ENCODE results near the gene PDE7B.

PDE7B gene

DNA sequence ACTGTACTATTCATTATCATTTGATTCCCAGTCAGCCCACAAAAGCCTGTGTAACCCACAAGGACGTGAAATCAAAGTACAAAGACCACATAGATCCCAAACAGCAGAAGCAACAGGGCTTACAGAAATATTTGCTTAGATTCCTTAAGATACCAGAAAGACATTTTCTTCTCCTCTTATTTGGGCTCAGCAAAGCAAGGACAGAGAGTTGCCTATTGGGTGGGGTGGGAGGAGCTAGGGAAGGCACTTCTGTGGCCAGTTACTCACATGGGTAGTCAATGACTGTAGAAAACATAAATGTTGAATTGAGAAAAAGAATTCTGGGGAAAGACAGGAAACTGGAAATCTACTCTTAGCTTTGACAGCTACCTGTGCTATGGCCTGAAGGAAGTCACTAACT lies 19.8 kb downstream of the PDE7B start:
- TF ChIP-seq CTCF (IDR thresholded peaks at IDR 0.05; ENCODE audit: borderline replicate concordance, insufficient read depth, low read depth, low read length) = no peak
- no peak overlapping the region for H3K4me3 ChIP-seq (ENCODE audit: low read depth, low read length)

DNA sequence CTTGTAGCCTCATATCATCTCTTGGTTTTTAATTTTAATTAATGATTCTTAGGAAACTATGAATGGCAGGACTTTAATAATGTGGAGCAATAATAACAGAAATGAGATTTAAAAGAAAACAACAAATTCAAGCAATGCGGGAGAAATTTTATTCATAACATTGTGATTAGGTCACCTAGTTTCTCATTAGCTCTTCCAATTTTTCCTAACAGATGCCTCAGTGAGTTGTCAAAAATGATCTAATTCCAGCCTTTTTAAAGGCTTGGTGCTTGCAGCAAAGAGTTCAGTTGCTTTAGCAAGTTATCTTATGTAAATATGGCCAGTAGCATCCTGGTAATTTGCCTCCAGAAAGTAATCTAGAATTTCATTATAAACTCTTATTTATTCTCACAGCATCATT lies 20.4 kb downstream of the PDE7B start:
- no peak overlapping the region for H3K4me3 ChIP-seq (ENCODE audit: low read depth, low read length)
- TF ChIP-seq CTCF (IDR thresholded peaks at IDR 0.05; ENCODE audit: borderline replicate concordance, insufficient read depth, low read depth, low read length) = no peak

DNA sequence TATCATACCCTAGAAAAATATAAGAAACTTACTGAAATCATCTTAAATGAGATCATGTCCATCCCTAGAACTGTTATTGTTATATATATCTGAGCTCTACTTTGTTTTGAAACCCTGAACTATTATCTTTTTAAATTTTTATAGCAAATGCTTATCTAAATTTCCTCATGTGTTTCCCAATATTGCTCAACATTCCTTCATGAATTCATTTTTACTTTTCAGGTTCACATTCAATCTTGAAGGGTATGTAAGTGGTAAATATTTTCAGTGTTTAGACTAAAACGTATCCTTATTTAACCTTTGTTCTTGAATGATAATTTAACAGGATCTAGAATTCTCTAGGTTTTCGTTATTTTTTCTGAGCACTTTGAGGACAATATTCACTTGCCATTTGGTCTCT lies 23.9 kb downstream of the PDE7B start:
- no peak for TF ChIP-seq CTCF (IDR thresholded peaks at IDR 0.05; ENCODE audit: borderline replicate concordance, insufficient read depth, low read depth, low read length)

DNA sequence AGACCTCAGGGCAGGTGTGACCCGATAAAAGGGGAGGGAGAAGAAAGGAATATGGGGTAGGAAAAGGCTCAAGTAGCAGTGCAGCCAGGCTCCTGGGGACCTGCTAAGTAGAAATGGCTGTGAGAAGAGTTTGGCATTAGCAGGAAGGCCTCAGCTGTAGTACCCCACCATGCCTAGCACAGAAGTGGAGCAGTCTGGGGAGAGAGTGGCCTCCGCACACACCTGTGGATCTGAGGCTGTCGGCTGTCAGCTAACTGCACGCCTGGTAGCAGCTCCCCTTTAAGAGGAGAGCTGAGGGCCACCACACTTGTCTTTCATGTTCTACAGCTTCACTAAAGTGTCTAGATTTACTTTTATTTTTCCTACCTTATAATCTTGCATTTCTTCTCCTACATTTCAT lies 24.6 kb downstream of the PDE7B start:
- no peak for TF ChIP-seq CTCF (IDR thresholded peaks at IDR 0.05; ENCODE audit: borderline replicate concordance, insufficient read depth, low read depth, low read length)
- no peak overlapping the region for H3K4me3 ChIP-seq (ENCODE audit: low read depth, low read length)

More for the DNA sequence above, 23.9 kb downstream of the PDE7B start:
- H3K4me3 ChIP-seq (ENCODE audit: low read depth, low read length) = no peak overlapping the region

- H3K4me3 ChIP-seq (ENCODE audit: low read depth, low read length) = no peak overlapping the region
- TF ChIP-seq CTCF (IDR thresholded peaks at IDR 0.05; ENCODE audit: borderline replicate concordance, insufficient read depth, low read depth, low read length) = no peak
Observed at GRCh38 chr6:135877666-135878065, 26.2 kb downstream of the PDE7B start.

DNA sequence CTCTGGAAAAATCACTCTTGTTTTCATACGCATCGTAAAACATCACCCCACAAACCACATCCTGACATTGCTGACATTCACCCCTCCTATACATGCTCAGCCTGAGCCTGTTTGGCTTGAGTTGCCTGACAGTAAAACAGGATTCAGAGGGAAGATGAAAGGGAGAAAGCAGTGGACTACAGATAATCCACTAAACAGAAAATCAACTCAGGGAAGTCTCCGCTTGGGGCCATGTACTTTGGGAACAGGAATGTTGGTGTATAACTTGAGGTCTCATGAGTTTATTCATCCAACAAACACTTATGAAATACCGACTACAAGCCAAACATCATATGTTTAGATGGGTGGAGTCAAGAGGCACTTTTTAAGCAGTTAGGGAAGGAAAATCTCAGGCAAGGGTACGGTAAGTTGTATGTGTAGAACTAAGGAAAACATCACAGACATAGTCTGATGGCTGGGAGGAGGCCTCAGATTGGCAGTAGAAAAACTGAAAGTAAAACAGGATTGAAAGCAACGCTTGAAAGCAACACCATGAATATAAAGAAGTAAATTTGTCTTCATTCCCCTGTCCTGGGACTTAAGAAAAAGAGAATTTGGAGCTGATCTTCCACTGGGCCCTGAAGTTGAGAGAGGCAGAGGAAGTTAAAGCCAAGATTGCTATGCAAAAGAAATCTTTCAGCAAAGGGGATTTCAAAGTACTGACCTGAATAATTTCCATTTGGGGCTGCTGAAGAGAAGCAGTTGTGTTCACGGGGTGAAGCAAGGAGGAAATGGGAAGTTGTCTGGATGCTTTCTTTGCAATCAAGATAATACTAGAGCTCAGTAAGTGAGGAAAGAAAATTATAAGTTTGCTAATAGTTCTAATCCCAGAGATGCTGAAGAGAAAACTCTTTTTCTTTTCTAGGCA lies 28.8 kb downstream of the PDE7B start:
- TF ChIP-seq CTCF (IDR thresholded peaks at IDR 0.05; ENCODE audit: borderline replicate concordance, insufficient read depth, low read depth, low read length) = no peak
- H3K4me3 ChIP-seq (ENCODE audit: low read depth, low read length) = peak overlapping the region; percentile 6

DNA sequence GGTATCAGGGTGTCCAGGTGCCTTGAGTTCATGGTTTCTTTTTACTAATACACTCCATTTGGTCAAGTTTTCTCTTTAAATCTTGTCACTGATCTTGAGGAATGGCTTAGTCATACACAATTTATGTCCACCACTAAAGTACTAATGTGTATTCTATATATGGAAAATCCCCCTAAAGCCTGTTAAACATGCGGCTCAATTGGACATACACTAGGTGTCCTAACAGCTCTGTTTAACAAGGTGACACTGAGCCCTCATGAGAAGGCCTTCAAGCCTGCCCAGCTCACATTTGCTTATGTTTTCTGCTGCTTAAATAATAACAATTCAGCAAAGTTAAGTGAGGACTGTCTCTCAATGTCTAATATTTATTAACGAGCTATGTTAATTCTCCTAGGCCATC lies 31.5 kb downstream of the PDE7B start:
- H3K4me3 ChIP-seq (ENCODE audit: low read depth, low read length) = no peak overlapping the region
- TF ChIP-seq CTCF (IDR thresholded peaks at IDR 0.05; ENCODE audit: borderline replicate concordance, insufficient read depth, low read depth, low read length) = no peak

Data from GM12875 (cell line).